Thyroid gland (tissue), 4 donors: ENCODE measurements around the gene LIN54.

ENCODE experiments used
- POLR2A ChIP-seq, 2 donors: fragments of 450-650 bp; IDR thresholded peaks; one replicate each; pipeline ENCODE4 v1.6.1; 2017; ENCODE audit warnings: antibody characterized with exemption in 2 of 2, mild to moderate bottlenecking in 2 of 2, moderate library complexity in 1 of 2
- TF ChIP-seq, protein P1 (sequence below), 6 experiments: fragments of 200-600 bp in 3 of 6; fragments of 450-650 bp in 3 of 6; sonication (generic) in 3 of 6; IDR thresholded peaks; one replicate each; pipeline ENCODE4 v1.5.1; 2016 to 2019; ENCODE audit warnings: antibody characterized with exemption in 6 of 6, mild to moderate bottlenecking in 2 of 6, inconsistent platforms in 1 of 6, moderate library complexity in 1 of 6

DNA sequence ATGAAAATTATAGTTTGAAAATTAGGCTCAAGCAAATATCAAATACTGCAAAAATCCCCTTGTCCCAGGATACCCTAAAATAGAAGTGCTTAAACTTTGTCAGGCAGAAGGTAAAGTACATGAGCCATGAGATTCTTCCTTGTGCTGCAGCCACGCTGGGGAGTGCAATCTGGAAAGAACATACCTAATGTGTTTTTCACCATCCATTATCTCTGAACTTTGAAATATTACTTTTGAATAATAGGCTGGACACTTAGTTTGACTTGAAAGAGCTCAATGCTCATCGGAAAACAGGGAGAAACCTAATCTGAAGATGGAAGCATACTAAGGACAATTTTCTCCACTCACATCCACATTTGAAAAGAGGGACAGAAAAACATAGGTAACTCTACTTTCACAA is 91.2 kb downstream of the LIN54 start:
- TF ChIP-seq, protein P1, sequence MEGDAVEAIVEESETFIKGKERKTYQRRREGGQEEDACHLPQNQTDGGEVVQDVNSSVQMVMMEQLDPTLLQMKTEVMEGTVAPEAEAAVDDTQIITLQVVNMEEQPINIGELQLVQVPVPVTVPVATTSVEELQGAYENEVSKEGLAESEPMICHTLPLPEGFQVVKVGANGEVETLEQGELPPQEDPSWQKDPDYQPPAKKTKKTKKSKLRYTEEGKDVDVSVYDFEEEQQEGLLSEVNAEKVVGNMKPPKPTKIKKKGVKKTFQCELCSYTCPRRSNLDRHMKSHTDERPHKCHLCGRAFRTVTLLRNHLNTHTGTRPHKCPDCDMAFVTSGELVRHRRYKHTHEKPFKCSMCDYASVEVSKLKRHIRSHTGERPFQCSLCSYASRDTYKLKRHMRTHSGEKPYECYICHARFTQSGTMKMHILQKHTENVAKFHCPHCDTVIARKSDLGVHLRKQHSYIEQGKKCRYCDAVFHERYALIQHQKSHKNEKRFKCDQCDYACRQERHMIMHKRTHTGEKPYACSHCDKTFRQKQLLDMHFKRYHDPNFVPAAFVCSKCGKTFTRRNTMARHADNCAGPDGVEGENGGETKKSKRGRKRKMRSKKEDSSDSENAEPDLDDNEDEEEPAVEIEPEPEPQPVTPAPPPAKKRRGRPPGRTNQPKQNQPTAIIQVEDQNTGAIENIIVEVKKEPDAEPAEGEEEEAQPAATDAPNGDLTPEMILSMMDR (IDR thresholded peaks at IDR 0.05), result no peak
- no peak for TF ChIP-seq POLR2A (IDR thresholded peaks at IDR 0.05)
